Measurements from ENCODE around the gene CDC42BPA.

- no peak for TF ChIP-seq POLR2A (IDR thresholded peaks at IDR 0.05)
- TF ChIP-seq CTCF (IDR thresholded peaks at IDR 0.05): no peak
Observed at GRCh38 chr1:226973371-226973897, 344.9 kb downstream of the CDC42BPA start.

Measured in lower leg skin (tissue), 3 donors.